Measurements from ENCODE around the gene DPEP2NB. TPM values are rescaled to one million over a fixed set of nuclear protein-coding genes. Genes with fewer than 3 reads are reported as not detected.

DPEP2NB gene
- total RNA-seq, 1 experiment from 2014 or later: not detected

DNA sequence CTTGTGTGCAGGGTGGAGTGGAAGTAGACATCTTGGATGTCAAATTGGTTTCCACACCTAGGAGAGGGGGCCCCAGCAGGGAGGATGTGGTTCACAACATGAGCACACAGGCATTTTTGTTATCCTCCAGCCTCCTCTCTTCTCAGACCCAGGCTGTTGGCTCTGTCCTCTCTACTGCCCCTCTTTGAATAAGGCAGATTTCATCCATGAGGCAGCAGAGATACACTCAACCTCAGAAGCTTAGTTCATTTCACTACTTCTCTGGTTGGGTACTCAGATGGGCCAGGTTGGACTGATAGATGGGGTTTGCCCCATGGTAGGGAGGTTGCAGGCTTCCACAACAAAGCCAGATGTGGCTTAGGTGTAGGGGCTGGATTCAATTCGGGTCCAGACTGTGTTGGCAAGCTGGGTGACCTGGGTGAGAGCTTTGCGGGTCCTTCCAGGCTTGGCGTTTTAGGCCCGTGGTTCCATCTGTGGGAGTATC is 47.2 kb upstream of the DPEP2NB start:
- H4K20me1 ChIP-seq (ENCODE audit: insufficient read depth): no peaks in the 10 kb centered on the region
- H3K9ac ChIP-seq (ENCODE audit: low read length): no peak overlapping the region
- H3K4me2 ChIP-seq (ENCODE audit: low read length): no peak overlapping the region
- ChIA-PET CTCF (no interaction called here), RAD21 (ENCODE audit: low non-redundant PET in 1 of 2, low total read pairs in 2 of 2, uncharacterized antibody in 2 of 2, unreplicated experiment in 2 of 2) (no interaction called here), POLR2A (no interaction called here)
- H3K4me3 ChIP-seq (replicated peaks in 1 of 2; ENCODE audit: low read depth in 1 of 2, low read length in 2 of 2): no peak overlapping the region
- H3K9me2 ChIP-seq (ENCODE audit: insufficient read depth): no peaks in the 10 kb centered on the region
- H3K36me3 ChIP-seq (ENCODE audit: control insufficient read depth in 1 of 2, insufficient read depth in 2 of 2, low read length in 2 of 2): peaks cover 0 to 24% of the 10 kb centered on the region in 2 experiments; a peak in 1 of 4 replicates
- no peaks in the 10 kb centered on the region for H3K9me3 ChIP-seq (ENCODE audit: control insufficient read depth in 1 of 2, insufficient read depth in 1 of 2, low read depth in 1 of 2, low read length in 2 of 2)
- TF ChIP-seq, protein P1, sequence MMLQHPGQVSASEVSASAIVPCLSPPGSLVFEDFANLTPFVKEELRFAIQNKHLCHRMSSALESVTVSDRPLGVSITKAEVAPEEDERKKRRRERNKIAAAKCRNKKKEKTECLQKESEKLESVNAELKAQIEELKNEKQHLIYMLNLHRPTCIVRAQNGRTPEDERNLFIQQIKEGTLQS (IDR thresholded peaks at IDR 0.05): no peak
- TF ChIP-seq RAD21 (IDR thresholded peaks at IDR 0.05; ENCODE audit: low read depth): no peak
- TF ChIP-seq JUND (IDR thresholded peaks at IDR 0.05): no peak
- TF ChIP-seq SRF (IDR thresholded peaks at IDR 0.05; ENCODE audit: low read depth): no peak
- TF ChIP-seq YY1 (IDR thresholded peaks at IDR 0.05; ENCODE audit: extremely low read depth, insufficient replicate concordance, low read depth, low read length): no peak
- no peak for TF ChIP-seq ELF1 (IDR thresholded peaks at IDR 0.05; ENCODE audit: borderline replicate concordance, low read depth)
- TF ChIP-seq, protein P2, sequence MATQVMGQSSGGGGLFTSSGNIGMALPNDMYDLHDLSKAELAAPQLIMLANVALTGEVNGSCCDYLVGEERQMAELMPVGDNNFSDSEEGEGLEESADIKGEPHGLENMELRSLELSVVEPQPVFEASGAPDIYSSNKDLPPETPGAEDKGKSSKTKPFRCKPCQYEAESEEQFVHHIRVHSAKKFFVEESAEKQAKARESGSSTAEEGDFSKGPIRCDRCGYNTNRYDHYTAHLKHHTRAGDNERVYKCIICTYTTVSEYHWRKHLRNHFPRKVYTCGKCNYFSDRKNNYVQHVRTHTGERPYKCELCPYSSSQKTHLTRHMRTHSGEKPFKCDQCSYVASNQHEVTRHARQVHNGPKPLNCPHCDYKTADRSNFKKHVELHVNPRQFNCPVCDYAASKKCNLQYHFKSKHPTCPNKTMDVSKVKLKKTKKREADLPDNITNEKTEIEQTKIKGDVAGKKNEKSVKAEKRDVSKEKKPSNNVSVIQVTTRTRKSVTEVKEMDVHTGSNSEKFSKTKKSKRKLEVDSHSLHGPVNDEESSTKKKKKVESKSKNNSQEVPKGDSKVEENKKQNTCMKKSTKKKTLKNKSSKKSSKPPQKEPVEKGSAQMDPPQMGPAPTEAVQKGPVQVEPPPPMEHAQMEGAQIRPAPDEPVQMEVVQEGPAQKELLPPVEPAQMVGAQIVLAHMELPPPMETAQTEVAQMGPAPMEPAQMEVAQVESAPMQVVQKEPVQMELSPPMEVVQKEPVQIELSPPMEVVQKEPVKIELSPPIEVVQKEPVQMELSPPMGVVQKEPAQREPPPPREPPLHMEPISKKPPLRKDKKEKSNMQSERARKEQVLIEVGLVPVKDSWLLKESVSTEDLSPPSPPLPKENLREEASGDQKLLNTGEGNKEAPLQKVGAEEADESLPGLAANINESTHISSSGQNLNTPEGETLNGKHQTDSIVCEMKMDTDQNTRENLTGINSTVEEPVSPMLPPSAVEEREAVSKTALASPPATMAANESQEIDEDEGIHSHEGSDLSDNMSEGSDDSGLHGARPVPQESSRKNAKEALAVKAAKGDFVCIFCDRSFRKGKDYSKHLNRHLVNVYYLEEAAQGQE (IDR thresholded peaks at IDR 0.05; ENCODE audit: low read depth): no peak
- TF ChIP-seq, protein P3, sequence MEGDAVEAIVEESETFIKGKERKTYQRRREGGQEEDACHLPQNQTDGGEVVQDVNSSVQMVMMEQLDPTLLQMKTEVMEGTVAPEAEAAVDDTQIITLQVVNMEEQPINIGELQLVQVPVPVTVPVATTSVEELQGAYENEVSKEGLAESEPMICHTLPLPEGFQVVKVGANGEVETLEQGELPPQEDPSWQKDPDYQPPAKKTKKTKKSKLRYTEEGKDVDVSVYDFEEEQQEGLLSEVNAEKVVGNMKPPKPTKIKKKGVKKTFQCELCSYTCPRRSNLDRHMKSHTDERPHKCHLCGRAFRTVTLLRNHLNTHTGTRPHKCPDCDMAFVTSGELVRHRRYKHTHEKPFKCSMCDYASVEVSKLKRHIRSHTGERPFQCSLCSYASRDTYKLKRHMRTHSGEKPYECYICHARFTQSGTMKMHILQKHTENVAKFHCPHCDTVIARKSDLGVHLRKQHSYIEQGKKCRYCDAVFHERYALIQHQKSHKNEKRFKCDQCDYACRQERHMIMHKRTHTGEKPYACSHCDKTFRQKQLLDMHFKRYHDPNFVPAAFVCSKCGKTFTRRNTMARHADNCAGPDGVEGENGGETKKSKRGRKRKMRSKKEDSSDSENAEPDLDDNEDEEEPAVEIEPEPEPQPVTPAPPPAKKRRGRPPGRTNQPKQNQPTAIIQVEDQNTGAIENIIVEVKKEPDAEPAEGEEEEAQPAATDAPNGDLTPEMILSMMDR (IDR thresholded peaks at IDR 0.05 in 2 of 3, conservative IDR thresholded peaks at IDR 0.05 in 1 of 3; ENCODE audit: borderline replicate concordance in 1 of 3, insufficient read depth in 1 of 3, low read depth in 2 of 3, low read length in 2 of 3): no peak
- no peak for TF ChIP-seq CEBPB (IDR thresholded peaks at IDR 0.05; ENCODE audit: low read depth)
- TF ChIP-seq EZH2phosphoT487 (IDR thresholded peaks at IDR 0.05; ENCODE audit: borderline replicate concordance): no peak
- no peak for TF ChIP-seq POLR2A (IDR thresholded peaks at IDR 0.05; ENCODE audit: borderline replicate concordance, extremely low read depth, insufficient read depth, insufficient read length)
- TF ChIP-seq, protein P4, sequence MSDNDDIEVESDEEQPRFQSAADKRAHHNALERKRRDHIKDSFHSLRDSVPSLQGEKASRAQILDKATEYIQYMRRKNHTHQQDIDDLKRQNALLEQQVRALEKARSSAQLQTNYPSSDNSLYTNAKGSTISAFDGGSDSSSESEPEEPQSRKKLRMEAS (IDR thresholded peaks at IDR 0.05): no peak
- no peak for TF ChIP-seq TCF7L2 (IDR thresholded peaks at IDR 0.05; ENCODE audit: borderline replicate concordance, extremely low read depth, insufficient read depth, insufficient read length)
- TF ChIP-seq, protein P5, sequence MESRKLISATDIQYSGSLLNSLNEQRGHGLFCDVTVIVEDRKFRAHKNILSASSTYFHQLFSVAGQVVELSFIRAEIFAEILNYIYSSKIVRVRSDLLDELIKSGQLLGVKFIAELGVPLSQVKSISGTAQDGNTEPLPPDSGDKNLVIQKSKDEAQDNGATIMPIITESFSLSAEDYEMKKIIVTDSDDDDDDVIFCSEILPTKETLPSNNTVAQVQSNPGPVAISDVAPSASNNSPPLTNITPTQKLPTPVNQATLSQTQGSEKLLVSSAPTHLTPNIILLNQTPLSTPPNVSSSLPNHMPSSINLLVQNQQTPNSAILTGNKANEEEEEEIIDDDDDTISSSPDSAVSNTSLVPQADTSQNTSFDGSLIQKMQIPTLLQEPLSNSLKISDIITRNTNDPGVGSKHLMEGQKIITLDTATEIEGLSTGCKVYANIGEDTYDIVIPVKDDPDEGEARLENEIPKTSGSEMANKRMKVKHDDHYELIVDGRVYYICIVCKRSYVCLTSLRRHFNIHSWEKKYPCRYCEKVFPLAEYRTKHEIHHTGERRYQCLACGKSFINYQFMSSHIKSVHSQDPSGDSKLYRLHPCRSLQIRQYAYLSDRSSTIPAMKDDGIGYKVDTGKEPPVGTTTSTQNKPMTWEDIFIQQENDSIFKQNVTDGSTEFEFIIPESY (IDR thresholded peaks at IDR 0.05; ENCODE audit: extremely low read depth, insufficient replicate concordance, low read length): no peak
- TF ChIP-seq FOSL1 (IDR thresholded peaks at IDR 0.05; ENCODE audit: low read depth): no peak
- no peak for TF ChIP-seq SP1 (IDR thresholded peaks at IDR 0.05; ENCODE audit: low read depth)
- no peak for TF ChIP-seq POLR2AphosphoS5 (IDR thresholded peaks at IDR 0.05; ENCODE audit: low read depth, low read length)
- TF ChIP-seq SIN3A (IDR thresholded peaks at IDR 0.05; ENCODE audit: low read depth): no peak
- BruUV-seq (replicated peaks): no TSS peak
- DNase-seq (ENCODE audit: low read depth, low spot score) (no peak), ATAC-seq (no peak)
- H3K27me3 ChIP-seq (ENCODE audit: insufficient read depth, low read length): no peaks in the 10 kb centered on the region
- intact Hi-C loops (cut with micrococcal nuclease): no loop called here
- H3K27ac ChIP-seq (ENCODE audit: low read depth, low read length): no peak overlapping the region
- no peak overlapping the region for H2AFZ ChIP-seq (ENCODE audit: low read depth, low read length, poor library complexity, severe bottlenecking)
- no peaks in the 10 kb centered on the region for H3K79me2 ChIP-seq (ENCODE audit: insufficient read depth, low read length)
- no peaks in the 10 kb centered on the region for H3K4me1 ChIP-seq (ENCODE audit: control insufficient read depth in 1 of 2, insufficient read depth in 2 of 2, low read length in 2 of 2)

All from HCT116 (cell line).